HG02642 (cell line): ENCODE results near the gene ZNF358.

Experiments
- ATAC-seq: cut with Tn5 transposase; IDR thresholded peaks from one replicate; pipeline ENCODE4 v1.9.1; 2021; ENCODE audit warnings: mild to moderate bottlenecking; ENCODE audit not compliant: unreplicated experiment, poor library complexity

The ZNF358 gene

DNA sequence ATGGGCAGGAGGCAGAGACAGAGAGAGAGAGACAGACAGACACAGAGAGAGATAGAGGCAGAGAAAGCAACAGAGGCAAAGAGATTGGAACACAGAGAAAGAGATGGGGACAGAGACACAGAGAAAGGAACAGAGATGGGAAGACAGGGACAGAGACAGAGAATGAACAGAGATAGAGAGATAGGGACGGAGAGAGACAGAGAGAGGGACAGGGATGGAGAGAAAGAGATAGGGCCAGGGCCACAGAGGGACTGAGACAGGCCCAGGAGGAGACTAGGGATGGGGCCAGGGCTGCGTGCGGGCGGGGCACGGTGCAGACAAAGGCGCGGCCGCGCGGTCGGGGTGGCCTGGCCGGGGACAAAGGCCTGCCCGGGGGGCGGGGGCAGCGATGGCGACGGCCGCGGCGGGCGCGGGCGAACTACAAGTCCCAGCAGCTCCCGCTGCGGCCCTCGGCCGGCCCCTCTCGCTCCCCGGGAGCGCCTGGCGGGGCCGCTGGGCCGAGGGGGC is at the start of gene ZNF358:
TSS of gene ZNF358 (plus strand) at position 459 of the 507 bp plus-strand sequence. CDS start 3,140 bp downstream, outside the sequence.
- no peak for ATAC-seq

DNA sequence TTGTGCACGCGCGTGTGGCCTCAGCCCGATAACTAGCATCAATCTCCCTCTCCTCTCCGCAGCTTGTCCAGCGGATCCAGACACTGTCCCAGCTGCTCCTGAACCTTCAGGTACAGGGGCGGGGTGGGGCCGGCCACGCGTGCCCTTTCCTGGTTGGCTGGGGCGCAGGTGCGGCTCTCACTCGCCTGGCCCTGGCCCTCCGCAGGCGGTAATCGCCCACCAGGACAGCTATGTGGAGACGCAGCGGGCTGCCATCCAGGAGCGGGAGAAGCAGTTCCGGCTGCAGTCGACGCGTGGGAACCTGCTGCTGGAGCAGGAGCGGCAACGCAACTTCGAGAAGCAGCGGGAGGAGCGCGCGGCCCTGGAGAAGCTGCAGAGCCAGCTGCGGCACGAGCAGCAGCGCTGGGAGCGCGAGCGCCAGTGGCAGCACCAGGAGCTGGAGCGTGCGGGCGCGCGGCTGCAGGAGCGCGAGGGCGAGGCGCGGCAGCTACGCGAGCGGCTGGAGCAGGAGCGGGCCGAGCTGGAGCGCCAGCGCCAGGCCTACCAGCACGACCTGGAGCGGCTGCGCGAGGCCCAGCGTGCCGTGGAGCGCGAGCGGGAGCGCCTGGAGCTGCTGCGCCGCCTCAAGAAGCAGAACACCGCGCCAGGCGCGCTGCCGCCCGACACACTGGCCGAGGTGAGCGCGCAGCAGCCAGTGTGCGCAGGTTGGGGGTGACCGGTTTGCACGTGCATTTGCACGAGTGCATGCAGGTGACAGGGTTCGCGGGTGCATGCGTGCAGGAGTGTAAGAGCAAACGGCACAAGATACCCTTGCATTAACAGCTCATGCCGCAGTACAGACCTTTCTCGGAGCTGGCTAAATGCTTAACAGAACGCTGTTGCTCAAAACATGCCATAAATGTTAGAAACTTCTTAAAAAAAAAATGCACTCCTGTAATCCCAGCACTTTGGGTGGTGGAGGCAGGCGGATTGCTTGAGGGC is 48.6 kb upstream of the ZNF358 start:
- no peak for ATAC-seq

DNA sequence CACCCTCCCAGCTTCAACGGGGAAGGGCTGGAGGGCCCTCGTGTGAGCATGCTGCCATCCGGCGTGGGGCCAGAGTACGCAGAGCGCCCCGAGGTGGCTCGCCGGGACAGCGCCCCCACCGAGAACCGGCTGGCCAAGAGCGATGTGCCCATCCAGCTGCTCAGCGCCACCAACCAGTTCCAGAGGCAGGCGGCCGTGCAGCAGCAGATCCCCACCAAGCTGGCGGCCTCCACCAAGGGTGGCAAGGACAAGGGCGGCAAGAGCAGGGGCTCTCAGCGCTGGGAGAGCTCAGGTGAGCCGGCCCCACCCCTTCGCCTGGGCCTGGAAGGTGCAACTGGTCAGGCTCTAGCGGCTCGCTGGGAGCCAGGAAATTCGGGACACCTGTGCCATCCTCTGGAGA is 47.1 kb upstream of the ZNF358 start:
- ATAC-seq = no peak

DNA sequence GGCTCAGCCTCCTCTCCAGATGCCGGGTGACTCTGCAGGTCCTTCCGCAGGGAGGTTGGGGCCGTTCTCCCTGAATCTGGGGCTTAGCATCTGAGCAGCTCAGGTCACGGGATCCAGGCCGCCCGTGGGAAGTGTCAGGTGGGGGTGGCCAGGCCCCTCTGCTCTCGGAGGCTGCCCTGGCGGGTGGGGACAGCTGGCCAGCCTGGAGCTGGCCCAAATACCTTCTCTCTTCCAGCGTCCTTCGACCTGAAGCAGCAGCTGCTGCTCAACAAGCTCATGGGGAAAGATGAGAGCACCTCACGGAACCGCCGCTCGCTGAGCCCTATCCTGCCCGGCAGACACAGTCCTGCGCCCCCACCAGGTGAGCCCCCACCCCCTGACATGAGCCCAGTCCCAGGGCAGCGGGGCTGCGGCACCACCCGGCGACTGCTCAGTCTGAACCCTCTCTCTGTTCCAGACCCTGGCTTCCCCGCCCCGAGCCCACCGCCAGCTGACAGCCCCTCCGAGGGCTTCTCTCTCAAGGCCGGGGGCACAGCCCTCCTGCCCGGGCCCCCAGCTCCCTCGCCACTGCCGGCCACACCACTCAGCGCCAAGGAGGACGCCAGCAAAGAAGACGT is 46.1 kb upstream of the ZNF358 start:
- ATAC-seq = no peak

DNA sequence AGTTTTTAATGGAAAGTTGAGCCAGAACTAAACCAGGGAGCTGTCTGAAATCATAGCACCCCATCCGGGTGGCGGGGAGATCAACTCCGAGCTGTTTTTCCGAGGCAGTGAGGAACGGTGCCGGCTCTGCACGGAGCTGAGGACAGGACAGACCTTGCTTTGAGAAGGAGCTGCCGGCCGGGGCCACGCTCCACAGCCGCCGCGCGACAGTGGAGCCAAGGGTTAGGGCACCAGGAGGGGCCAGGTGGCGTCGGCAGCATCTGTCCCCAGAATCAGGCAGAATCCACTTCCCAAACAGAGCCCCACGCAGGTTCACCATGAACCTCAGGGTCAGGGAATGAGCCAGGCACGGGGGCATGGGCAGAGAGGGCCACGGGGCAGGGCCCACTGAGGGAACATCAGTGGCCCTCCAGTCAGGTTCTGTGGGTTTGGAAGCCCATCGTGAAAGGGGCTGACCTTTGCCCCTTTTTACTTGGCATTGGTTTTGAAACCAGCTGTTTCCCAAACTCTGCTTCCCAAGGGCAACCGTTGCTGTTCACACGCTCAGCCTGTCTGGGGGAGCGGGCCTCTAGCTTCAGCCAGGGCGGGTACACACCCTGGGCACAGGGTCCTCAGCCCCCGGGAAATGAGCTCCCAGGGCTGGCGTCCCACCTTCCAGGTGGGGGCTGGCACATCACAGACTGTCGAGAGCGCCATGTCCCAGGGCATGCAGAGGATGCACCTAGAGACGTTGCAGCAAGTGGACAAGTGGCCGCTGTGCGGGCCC is 45.2 kb upstream of the ZNF358 start:
- ATAC-seq = no peak

DNA sequence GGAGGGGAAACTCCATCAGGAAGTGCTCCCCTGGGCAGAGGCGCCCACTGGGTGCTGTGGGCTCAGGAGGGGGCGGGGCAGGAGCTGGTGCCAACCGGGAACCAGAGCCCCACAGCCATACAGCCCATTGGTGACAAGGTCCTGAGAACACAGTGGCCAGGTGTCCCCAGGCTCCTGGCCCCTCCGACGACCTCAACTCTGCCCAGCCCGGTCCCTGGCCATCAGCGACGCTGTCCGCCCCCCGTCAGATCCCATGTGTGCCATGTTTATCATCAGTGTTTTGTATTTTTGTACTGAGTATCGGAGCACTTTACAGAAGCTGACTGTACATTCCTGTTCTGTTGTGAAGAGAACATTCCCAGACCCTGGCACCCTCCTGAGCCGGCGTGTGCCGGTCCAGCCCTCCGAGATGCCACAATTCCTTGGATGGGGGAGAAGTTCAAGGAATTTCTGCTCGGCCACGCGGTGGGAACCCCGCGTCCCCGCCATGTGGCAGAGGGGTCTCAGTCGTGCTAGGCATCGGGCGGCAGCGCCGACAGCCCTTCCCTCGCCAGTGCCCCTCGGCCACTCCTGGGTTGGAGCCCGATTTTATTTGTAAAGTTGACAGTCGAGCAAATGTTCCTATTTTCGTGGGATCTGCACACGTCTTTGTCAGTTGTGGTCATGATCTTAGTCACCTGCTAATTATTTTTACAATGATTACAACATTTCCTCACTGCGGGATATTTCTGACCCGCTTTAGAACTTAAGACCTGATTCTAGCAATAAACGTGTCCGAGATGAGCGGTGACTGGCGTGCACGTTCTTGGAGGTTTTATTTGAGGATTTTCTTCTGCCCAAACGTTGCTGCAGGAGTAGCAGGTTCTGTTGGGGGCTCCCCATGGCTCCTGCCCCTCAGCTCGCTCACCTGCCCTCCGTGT is 43.9 kb upstream of the ZNF358 start:
- no peak for ATAC-seq

DNA sequence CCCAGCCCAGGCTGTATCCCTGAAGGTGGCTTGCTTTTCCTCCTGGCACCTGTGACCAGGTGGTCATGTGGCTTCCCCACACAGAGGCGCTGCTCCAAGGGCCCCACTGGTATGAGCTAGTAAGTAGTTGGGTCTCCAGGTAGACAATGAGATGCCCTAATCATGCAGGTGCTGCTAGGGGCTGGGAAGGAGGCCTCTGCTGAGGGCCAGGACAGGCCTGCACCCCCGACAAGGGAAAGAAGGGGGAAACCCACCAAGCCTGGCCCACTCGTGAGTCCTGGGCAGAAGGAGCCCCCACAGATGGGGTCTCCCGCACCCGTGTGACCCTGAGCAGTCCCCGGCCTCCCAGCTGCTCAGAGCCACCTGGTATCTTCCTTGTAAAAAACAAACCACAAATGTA is 40.2 kb upstream of the ZNF358 start:
- no peak for ATAC-seq

DNA sequence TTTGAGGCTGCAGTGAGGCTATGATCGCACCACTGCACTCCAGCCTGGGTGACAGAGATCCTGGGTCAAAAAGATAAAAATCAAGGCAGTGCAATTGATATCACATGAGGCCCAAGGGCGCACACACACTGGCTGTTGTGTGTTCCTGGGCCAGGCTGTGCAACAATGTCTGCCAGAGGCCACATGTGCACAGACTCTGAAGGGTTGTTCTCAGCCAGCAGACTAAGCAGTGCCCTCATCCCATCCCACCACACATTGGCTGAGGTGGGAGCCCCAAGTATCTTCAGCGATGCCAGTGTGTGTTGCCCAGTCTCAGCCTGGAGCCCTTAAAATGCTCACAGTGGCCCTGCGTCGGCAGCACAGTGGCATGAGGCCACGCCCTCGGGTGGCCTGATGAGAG is 39.7 kb upstream of the ZNF358 start:
- no peak for ATAC-seq

DNA sequence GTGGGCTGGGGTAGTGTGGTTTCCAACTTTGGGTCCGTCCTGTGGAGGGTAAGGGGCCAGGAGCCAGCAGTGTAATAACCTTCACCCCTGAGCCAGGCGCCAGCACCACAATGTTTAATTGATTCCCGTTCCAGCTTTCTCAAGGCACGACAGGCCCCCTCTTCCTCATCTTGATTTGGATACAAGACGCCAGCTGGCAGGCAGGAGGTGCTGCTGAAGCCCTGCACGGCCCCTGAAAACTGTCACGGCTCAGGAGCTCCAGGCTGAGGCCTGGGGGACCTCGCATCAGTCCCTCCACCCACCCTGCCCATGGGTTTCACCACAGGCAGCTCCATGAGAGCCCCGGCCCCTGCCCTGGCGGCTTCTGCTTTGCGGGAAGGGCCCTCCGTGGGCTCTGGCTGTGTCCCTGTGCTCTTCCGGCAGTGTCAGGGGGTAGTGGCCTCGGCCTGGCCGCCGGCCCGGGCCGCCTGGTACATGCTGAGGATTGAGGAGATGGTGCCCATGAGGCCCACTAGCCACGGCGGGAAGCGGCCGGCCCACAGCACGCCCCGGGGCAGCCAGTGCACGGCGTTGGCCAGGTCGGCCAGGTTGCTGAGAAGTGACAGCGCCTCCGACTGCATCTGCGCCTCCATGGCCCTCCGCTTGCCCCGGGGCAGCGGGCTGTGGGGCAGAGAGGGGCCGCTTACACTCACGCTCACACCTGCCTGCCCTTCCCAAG is 39.0 kb upstream of the ZNF358 start:
- no peak for ATAC-seq

DNA sequence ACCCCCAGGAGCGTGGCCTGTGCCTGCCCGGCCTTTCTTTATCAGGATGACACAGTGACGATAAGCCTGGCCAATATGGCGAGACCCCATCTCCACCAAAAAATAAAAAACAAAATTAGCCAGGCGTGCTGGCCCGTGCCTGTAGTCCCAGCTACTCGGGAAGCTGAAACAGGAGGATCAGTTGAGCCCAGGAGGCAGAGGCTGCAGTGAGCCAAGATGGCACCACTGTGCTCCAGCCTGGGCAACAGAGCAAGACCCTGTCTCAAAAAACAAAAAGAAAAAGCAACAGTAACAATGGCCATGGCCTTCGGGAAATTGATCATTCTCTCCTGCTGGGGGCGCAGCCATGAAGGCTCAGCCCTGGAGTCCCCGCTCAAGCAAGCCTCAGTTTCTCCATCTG is 38.1 kb upstream of the ZNF358 start:
- no peak for ATAC-seq

DNA sequence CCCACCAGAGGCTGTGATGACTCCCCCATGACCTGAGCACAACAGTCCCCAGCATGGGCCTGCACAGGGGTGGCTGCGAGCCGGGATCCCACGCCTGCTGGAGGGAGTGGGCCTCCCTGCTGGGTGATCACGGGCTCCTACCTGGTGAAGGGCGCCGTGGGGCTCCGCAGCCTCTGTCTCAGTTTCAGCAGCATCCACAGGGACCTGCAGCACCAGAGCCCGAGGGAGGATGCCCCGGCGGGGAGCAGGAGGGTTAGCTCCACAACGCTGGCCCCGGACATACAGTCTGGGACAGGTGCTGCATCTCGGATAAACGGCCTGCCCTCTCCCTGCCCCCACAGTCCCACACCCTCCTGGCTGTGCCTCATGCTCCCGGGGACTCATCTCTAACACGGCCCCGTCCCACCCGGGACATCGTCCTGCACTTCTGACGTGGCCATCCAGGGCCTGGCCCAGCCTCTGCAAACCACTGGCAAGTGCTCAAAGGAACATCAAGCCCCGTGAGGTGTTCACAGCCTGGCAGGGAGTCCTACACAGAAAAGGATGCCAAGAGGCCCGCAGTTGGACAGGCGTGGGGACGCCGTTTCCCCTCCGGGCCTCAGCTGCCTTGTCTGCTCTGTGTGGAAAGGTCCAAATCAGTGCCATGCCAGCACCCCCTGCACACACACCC is 37.6 kb upstream of the ZNF358 start:
- no peak for ATAC-seq

DNA sequence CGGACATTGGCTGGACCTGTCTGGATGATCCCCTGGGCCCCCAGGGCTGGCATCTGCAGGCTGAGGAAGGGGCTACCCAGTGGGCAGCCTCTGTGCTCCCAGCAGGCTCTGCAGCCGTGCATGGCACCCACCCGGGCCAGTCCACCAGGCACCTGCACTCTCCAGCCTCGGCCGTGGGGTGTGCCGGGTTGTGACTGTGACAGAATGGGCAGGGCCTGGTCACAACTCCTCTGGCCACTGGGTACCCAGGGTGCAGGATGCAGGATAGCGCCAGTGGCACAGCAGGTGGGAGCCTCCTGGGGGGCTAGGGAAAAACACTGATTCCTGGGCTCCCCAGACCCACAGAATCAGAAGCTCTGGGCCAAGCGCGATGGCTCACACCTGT is 37.1 kb upstream of the ZNF358 start:
- ATAC-seq = no peak

DNA sequence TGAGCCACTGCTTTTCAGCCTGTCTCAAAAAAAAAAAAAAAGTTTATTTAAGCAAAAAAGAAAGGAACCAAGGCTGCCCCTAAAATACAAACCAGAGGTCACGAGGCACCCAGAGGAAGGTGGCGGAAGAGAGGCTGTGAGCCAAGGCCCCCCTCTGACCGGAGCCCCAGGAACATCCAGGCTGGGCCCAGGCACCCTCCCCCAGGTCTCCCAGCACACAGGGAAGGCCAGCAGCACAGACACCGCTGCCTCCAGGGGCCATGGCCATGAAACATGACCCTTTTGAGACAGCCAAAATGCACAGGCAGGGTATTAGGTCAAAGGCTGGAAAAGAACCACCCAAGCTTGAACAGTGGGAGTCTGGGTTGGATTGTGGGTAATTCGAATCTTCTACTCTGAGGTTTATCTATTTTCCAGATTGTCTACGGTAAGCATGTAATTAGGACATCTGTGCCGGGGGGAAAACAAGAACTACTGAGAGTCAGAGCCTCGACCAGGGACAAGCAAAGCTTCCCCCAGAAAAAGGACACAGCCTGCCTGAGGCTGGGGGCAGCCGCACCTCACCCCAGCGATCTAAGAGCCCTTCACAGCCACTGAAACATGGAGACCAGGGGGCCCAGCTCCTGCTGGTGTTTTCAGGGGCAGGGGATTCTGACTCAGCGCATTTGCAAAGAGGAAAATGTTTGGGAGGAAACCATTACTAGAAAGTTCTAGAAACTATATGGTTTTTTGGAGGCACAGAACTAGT is 35.5 kb upstream of the ZNF358 start:
- no peak for ATAC-seq

DNA sequence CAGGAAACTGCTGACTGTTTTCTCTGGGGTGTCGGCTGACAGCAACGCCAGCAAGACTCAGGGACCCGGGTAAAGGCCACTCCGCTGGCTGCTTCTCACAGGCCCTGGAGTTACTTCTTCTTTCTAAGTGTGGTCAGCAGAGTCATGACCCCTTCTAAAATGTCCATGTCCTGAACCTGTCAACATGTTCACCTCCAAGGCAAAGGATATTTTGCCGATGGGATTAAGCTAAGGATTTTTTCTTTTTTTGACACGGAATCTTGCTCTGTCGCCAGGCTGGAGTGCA is 35.0 kb upstream of the ZNF358 start:
- ATAC-seq = no peak

DNA sequence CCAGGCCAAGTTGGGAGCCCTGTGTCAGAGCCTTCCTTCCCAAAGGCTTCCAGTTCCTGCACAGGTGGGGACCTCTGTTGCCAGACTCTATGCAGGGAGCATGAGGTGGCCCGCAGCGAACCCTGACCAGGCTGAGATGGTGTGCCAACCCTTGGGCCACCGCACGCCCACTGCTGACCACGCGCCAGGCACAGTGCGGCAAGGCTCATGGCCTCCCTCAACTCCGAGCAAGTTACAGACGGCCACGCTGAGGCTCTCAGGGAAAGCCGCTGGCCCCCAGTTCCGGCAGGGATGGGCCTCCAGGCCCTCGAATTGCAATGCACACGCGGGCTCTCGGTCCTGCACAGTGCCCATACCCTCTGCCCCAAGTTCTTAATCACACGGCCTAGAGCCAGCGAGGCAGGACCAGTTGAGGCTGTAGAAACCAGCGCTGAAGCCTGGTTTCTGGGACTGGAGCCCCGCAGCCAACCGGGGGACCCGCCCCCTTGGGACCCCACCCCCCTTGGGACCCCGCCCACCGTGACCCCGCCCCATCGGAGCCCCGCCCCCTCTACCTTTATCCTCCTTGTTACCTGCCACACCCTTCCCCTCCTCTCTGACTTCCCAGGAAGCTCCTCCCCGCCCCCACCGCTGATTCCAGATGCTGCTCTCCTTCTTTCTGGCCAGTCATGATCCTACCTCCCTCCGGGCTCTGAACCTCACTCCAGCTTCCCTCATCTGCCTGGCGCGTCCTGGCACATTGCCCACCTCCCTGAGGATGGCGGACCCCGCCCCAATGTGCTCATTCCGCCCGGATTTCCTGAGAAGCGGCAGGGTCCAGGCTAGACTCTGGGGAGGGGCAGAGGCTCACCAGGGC is 33.1 kb upstream of the ZNF358 start:
- ATAC-seq = no peak

DNA sequence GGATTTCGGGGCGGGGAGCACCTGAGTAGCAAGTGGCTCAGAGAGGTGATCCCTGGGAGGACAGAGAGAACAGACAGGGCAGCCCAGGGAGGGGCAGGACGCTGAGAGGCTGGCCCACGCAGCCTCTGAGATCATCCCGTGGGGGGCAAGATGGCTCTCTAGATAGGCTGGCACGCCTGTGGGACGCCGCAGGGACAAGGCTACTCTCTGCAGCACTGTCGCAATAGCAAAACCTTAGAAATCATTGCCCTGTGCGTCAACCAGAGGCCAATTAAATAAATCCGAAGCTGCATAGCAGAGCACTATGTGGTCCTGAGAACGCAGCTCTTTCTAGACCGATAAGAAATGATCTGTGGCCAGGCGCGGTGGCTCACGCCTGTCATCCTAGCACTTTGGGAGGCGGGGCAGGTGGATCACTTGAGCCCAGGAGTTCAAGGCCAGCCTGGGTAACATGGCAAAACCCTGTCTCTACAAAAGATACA is 32.1 kb upstream of the ZNF358 start:
- no peak for ATAC-seq

DNA sequence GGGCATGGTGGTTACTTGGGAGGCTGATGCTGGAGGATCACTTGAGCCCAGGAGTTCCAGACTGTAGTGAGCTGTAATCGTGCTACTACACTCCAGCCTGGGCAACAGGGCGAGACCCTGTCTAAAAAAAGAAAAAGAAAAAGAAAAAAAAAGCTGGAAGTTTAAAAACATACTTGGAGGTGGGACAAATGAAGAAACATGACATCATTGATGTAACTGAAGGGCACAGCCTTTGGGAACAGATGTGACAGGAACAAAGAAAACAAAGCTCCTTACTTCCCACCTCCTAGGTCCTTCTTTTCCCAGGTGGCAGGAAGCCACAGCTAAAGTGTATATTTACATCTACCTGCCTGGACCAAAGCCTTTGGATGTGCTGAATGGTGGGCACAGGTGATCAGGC is 29.0 kb upstream of the ZNF358 start:
- ATAC-seq = no peak
